Measurements from ENCODE around the gene FRMD6.

DNA sequence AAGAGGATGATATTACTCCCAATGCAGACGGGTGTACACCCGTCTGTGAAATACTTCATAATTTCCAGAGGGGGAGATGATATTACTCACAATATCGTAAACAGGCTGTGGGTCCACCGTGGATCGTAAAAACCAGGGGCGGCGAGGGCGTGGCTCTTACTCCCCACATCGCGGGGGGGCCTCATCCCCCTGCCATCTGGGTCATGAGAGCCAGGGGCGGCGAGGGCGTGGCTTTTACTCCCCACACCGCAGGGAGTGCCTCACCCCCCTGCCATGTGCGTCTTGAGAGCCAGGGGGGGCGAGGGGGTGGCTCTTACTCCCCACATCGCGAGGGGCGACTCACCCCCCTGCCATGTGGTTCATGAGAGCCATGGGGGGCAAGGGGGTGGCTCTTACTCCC is 122.5 kb downstream of the FRMD6 start:
- TF ChIP-seq, protein P1, sequence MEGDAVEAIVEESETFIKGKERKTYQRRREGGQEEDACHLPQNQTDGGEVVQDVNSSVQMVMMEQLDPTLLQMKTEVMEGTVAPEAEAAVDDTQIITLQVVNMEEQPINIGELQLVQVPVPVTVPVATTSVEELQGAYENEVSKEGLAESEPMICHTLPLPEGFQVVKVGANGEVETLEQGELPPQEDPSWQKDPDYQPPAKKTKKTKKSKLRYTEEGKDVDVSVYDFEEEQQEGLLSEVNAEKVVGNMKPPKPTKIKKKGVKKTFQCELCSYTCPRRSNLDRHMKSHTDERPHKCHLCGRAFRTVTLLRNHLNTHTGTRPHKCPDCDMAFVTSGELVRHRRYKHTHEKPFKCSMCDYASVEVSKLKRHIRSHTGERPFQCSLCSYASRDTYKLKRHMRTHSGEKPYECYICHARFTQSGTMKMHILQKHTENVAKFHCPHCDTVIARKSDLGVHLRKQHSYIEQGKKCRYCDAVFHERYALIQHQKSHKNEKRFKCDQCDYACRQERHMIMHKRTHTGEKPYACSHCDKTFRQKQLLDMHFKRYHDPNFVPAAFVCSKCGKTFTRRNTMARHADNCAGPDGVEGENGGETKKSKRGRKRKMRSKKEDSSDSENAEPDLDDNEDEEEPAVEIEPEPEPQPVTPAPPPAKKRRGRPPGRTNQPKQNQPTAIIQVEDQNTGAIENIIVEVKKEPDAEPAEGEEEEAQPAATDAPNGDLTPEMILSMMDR (IDR thresholded peaks at IDR 0.05) = no peak
- no peak for TF ChIP-seq ZFX (IDR thresholded peaks at IDR 0.05; ENCODE audit: borderline replicate concordance)

All from 22Rv1 (cell line).